HG02798 (cell line): ENCODE results near the gene GLB1L3.

Experiments used
- ATAC-seq: cut with Tn5 transposase; IDR thresholded peaks from one replicate; pipeline ENCODE4 v1.9.1; 2021; ENCODE audit warnings: mild to moderate bottlenecking; ENCODE audit not compliant: unreplicated experiment, poor library complexity

Gene GLB1L3

DNA sequence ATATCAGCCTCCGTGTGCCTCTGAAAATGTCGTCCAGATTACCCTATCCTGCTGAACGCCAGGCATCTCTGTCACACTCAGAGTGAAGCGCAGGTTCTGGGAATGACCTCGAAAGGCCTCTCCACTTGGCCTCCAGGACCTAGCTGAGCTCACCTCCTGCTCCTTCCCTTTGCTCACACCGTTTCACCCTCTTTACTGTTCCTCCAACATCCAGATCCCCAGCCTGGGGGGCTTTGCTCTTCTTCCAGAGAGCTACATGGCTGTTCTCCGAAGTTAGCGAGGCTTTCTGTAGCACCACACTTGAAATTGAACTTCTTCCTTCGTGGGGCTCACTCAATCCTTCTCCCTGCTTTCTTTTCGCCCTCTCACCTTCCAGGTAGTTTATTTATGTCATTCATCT, 83.5 kb downstream of the GLB1L3 start:
- no peak for ATAC-seq

DNA sequence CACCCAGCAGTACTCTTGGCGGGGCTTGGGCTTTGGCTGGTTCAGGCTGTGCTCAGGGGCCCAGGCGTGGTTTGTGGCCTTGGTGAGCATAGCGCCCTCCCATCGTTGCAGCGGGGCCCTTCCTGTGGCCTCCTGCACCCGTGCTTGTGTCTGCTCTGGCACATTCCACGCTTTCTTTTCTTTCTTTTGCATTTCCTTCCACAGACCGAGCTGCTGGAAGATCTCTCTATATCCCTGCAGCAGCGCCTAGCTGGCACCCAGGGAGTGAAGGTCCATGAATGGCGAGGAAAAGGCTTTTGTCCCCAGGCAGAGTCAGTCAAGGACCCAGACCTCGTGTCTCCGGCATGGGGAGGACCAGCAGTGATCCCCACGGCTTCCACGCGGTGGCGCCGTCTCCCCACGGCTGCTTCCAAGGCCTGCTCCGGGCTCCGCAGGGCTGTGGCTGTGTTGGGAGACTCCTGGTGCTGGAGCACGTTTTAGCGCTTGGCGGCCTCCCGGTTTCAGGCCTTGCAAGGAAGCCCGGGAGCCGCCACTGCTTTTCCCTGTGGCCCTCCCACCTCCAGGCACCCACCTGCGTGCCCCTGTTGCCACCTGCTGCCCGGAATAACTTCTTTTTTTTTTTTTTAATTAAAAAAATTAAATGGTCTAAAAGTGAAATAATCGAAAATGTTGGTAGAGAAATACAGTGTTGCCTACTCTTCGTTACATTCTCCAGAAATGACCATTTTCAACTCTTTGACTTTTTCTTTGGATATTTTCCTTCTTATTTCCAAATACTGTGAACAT, 84.1 kb downstream of the GLB1L3 start:
- ATAC-seq, result peak; percentile 80

DNA sequence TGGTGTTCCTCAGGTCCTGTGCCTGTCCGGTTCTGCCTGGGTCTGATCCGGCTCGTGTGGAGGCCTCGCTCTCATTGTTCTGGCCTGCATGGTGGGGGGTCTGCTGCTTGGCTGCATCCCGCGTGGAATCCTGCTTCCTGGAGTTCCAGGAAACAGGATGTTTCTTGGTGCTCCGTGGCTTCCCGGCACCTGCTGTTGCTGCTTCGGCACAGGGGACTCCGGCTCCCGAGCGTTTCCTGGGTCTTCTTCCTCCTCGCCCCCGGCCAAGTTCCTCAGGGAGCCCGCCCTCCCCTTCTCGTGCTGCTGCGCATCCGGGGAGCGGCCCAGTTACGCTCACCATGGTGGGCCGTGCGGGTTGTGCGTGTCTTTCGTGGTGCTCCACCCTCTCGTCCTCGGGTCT, 85.5 kb downstream of the GLB1L3 start:
- no peak for ATAC-seq

DNA sequence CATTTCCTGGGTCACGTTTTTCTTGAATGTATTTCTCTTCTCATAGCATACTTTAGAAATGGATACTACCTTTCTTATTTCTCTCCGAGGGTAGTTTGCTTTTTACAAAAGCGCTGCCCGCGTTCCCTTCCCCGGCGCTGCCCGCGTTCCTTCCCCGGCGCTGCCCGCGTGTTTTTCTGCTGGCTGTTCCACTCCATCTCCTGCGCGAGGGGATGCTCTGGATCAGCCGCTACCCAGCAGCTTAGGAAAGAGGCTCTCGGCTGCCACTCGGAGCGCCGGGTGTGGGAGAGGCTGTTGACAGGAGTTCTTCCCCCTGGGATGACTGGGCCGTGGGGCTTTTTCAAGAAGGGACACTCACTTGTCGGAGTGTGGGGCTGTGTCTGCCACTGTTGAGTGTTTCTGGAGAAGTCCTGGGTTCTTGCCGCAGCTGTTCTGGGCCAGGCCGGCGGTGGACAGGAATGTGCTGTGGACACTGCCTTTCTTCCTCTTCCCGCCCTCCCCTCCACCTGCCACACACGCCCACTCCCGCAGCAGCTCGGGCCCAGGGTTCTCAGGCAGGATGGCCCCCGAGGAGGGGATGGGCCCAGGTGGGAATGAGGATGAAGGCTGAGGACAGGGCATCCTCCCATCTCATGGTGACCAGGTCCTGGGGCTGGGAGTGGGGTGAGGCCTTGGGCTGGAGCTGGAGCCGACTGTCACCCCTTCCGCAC, 86.2 kb downstream of the GLB1L3 start:
- no peak for ATAC-seq

DNA sequence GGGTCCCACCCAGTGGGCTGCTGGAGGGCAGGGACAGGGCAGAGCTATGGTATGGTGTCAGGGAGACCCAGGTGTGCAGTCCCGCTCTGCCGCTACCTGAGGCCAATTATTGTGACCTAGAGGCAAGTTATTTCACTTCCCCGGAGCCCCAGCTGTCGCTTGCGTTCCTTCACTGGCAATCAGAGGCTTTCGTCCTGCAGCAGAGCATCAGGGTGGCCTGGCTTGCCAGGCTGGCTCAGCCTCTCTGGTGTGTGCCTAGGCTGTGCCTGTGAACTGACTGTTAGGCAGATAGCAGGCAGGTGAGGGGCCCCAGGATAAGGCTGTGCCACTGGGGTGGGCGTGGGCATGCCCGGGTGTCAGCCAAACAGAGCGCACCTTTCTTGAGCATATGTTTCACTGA, 87.0 kb downstream of the GLB1L3 start:
- no peak for ATAC-seq

DNA sequence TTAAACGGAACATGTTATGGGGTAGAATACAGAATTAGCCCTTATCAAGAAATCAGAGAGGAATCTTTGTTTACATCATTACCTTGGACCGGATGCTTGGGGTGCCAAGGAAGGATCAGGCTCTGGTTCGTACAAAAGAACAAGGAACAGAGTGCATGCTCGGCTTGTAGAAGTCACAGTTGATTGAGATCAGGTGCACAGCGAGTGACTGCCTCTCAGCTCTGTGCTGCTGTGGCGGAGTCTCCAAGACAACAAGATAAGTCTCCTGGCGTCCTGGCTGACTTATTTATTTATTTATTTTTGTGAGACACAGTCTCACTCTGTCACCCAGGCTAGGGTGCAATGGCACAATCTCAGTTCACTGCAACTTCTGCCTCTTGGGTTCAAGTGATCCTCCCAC, 87.4 kb downstream of the GLB1L3 start:
- ATAC-seq, result no peak

DNA sequence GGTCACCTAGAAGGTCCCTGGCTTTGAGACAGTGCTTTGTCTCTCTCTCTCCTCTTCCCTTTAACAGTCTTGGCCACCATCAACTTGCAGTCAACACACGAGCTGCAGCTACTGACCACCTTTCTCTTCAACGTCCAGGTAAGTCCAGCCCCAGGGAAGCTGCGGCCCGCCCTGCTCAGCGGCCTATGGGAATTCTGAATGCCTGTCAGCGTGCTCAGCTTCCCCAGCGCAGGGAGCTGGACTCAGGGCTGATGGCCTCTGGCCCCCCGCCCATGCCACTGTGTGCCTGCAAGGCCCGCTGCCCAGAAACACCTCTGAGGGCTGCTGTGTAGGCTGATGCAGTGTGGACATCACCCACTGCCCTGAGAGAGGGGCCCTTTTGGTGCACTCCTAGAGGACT, 88.1 kb downstream of the GLB1L3 start:
- ATAC-seq, result no peak

DNA sequence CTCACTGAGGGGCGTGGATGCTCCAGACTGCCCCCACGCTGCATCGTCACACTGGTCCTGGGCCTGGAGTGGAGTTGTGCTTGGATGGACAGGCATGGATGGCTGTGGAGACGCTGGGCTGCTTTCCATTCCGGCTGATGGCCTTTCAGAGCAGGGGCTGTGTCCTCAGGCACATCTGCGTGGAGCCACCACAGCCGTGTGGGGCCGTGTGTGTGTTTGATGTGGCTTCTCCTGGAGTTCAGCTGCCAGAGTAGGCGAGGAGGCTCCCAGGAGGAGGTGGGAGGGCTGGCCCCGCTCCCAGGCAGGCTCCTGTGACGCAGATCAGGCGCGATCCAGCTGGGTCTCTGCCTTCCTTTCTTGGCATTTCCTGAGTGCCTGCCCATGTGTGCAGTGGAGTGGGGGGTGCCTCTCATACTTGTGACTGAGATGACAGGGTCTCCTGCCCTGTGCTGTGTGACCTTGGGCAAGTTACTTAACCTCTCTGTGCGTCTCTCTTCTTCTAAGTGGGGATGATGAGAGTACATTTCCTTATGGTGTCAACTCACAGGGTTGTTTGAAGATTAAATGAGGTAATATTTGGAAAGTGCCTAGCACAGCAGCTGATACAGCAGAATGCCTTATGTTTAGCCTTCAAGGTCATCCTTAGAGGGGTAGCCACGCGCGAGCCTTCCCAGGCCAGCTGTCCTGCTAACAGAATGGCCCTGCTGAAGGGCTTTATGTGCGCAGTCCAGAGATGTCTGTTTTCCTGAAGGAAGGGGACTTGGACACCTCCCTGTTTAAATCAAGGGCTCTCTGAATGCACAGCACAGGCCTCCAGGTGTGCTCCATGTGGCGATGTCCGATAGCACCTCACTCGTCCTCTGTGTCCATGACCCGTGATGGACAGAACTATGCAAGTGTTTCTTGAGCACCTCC, 89.1 kb downstream of the GLB1L3 start:
- ATAC-seq, result no peak

DNA sequence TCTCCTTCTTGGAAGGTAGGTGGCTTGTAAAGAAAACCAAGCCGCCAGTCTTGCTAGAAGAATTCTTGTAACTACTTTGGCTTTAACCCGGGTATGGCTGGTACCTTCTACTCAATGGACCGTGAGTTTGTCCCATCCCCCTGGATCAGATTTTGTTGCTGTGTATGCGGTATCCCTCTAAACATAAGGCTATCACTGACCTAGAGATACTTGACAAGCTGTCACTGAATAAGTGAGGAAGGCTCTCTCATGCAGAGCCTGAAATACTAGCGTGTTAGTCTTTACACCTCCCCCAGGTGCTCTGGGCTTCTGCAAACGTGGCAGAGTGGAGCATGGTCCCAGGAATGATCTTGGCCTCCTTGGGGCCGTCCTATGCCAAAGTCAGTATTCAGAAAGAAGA, 90.1 kb downstream of the GLB1L3 start:
- no peak for ATAC-seq

DNA sequence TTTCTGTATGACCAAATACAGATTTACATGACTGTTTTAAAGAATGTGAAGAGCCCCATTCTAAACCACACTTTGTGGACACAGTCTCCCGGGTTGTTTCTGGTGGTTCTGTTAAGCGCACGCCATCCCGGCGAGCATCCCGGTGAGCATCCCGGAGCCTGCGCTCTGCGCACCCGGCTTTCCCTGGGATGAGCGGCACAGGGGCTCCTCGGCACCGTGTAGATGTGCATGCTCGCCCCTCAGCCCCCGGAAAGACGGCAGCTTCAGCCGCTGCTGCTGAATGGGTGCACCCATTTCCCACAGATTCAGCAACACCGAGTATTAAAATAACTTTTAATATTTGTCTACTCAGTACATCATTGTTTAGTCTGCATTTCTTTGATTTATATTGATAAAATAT, 91.6 kb downstream of the GLB1L3 start:
- no peak for ATAC-seq
